SH-SY5Y (cell line): Measurements from ENCODE around the gene TBKBP1.

Experiments used
- GATA2 ChIP-seq: IDR thresholded peaks from 2 replicates; pipeline ENCODE4 v1.6.1; 2011; ENCODE audit warnings: mild to moderate bottlenecking, low read depth, low read length
- GATA3 ChIP-seq: IDR thresholded peaks from 2 replicates; pipeline ENCODE4 v1.6.1; 2011; ENCODE audit warnings: low read depth, mild to moderate bottlenecking, low read length, moderate library complexity

DNA sequence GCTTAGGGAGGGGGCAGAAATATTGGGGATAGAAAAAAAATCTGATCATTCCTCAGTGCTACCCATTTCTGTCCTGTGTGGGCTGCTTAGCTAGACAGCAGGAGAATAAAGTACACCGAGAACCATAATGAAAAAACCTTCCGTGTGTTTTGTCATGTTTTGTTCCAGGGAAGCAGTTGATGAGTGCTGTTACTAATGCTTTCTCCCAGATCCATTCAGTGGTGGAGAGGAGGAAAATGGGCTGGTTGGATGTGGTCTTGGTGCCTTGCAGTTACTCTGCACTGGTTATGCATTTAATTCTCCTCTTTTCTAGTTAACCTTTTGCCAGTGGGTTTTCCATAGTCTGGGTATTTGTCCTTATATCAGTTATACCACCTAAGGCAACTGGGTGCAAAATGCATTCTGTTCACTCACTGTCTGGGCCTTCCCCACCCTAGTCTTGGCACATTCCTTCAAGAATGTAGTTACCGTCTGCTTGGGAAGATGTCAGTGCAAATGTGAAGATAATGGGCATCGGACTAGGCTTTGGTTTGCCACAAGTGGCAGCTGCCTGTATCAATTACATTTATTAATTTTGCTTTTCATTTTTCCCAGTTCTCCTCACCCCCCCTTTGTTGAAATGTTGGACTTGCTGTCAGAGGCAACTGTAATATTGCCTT is 9.3 kb upstream of the TBKBP1 start:
- TF ChIP-seq GATA2 (no peak), GATA3 (no peak)
